ENCODE measurements around the gene AARSD1.
"Not testable (repeated sequence)": the region's sequence is repeated elsewhere in the genome, so short reads cannot be mapped to it uniquely, and the experiment has no call there.

AARSD1 gene

GRCh38 chr17:42920922-42921321 lies 43.3 kb downstream of the AARSD1 start:
- no peak for DNase-seq (ENCODE audit: low read depth in 3 of 3, low spot score in 1 of 3)

- no peak for DNase-seq (ENCODE audit: low read depth in 3 of 3, low spot score in 1 of 3)
Measured at GRCh38 chr17:42920106-42920900, 44.0 kb downstream of the AARSD1 start.

- DNase-seq (ENCODE audit: low read depth in 3 of 3, low spot score in 1 of 3): not testable (repeated sequence)
Measured at GRCh38 chr17:42919522-42920077, 44.7 kb downstream of the AARSD1 start.

GRCh38 chr17:42918902-42919521 lies 45.2 kb downstream of the AARSD1 start:
- no peak for DNase-seq (ENCODE audit: low read depth in 3 of 3, low spot score in 1 of 3)

GRCh38 chr17:42917236-42917603 lies 47.0 kb downstream of the AARSD1 start:
- DNase-seq (ENCODE audit: low read depth in 3 of 3, low spot score in 1 of 3): no peak

GRCh38 chr17:42916388-42917235 lies 47.6 kb downstream of the AARSD1 start:
- DNase-seq (ENCODE audit: low read depth in 3 of 3, low spot score in 1 of 3): not testable (repeated sequence)

- DNase-seq (ENCODE audit: low read depth in 3 of 3, low spot score in 1 of 3): not testable (repeated sequence)
Measured at GRCh38 chr17:42915288-42915687, 49.0 kb downstream of the AARSD1 start.

GRCh38 chr17:42913981-42914617 lies 50.2 kb downstream of the AARSD1 start:
- no peak for DNase-seq (ENCODE audit: low read depth in 3 of 3, low spot score in 1 of 3)

GRCh38 chr17:42913522-42913921 lies 50.7 kb downstream of the AARSD1 start:
- DNase-seq (ENCODE audit: low read depth in 3 of 3, low spot score in 1 of 3): no peak

GRCh38 chr17:42908872-42909700 lies 55.2 kb downstream of the AARSD1 start:
- no peak for DNase-seq (ENCODE audit: low read depth in 3 of 3, low spot score in 1 of 3)

- DNase-seq (ENCODE audit: low read depth in 3 of 3, low spot score in 1 of 3): no peak
Measured at GRCh38 chr17:42906772-42907446, 57.3 kb downstream of the AARSD1 start.

- DNase-seq (ENCODE audit: low read depth in 3 of 3, low spot score in 1 of 3): no peak
Measured at GRCh38 chr17:42904110-42904469, 60.2 kb downstream of the AARSD1 start.

GRCh38 chr17:42901535-42902229 lies 62.6 kb downstream of the AARSD1 start:
- DNase-seq (ENCODE audit: low read depth in 3 of 3, low spot score in 1 of 3): no peak

Data from stimulated activated CD4-positive, alpha-beta T cell treated with anti-CD3 and anti-CD28 coated beads, TNF-alpha, amount 100 ng/mL, for 1 hour (primary cell).